HUDEP-2 (cell line): ENCODE results near the gene RPS6KA5.
"Not testable (repeated sequence)": the region's sequence is repeated elsewhere in the genome, so short reads cannot be mapped to it uniquely, and the experiment has no call there.

ENCODE experiments used
- DNase-seq, 76 experiments: peaks; one replicate each; lab custom pipeline; 2025; ENCODE audit not compliant: unreplicated experiment in 76 of 76; lab: John Stamatoyannopoulos, UW

RPS6KA5 gene

GRCh38 chr14:91032248-91032647, 28.2 kb downstream of the RPS6KA5 start:
- DNase-seq, result no peak

GRCh38 chr14:91031666-91032065, 28.8 kb downstream of the RPS6KA5 start:
- no peak for DNase-seq

- DNase-seq, result no peak
These were observed 30.8 kb downstream of the RPS6KA5 start for GRCh38 chr14:91029456-91030217.

- no peak for DNase-seq
These were observed 32.9 kb downstream of the RPS6KA5 start for GRCh38 chr14:91027561-91027960.

- DNase-seq, result not testable (repeated sequence)
These were observed 37.8 kb downstream of the RPS6KA5 start for GRCh38 chr14:91022622-91023028.

- DNase-seq, result no peak
These were observed 38.3 kb downstream of the RPS6KA5 start for GRCh38 chr14:91021991-91022621.

- DNase-seq, result no peak
These were observed 39.3 kb downstream of the RPS6KA5 start for GRCh38 chr14:91021115-91021514.

GRCh38 chr14:91019673-91020072, 40.8 kb downstream of the RPS6KA5 start:
- DNase-seq, result no peak

- DNase-seq, result no peak
These were observed 42.0 kb downstream of the RPS6KA5 start for GRCh38 chr14:91018481-91018880.

GRCh38 chr14:91016800-91017410, 43.5 kb downstream of the RPS6KA5 start:
- DNase-seq, result no peak

GRCh38 chr14:91015435-91015834, 45.0 kb downstream of the RPS6KA5 start:
- no peak for DNase-seq

GRCh38 chr14:91012045-91012444, 48.4 kb downstream of the RPS6KA5 start:
- DNase-seq, result no peak

GRCh38 chr14:91010153-91010533, 50.3 kb downstream of the RPS6KA5 start:
- DNase-seq, result no peak

GRCh38 chr14:91009501-91010152, 50.8 kb downstream of the RPS6KA5 start:
- DNase-seq, result no peak

- no peak for DNase-seq
These were observed 51.6 kb downstream of the RPS6KA5 start for GRCh38 chr14:91008759-91009409.

GRCh38 chr14:91005716-91006115, 54.7 kb downstream of the RPS6KA5 start:
- no peak for DNase-seq

- no peak for DNase-seq
These were observed 55.5 kb downstream of the RPS6KA5 start for GRCh38 chr14:91004987-91005386.

- DNase-seq, result no peak
These were observed 61.1 kb downstream of the RPS6KA5 start for GRCh38 chr14:90999299-90999698.

GRCh38 chr14:90996967-90997366, 63.5 kb downstream of the RPS6KA5 start:
- no peak for DNase-seq

GRCh38 chr14:90995785-90996184, 64.7 kb downstream of the RPS6KA5 start:
- DNase-seq, result no peak

GRCh38 chr14:90993792-90994191, 66.6 kb downstream of the RPS6KA5 start:
- DNase-seq, result no peak
